Small intestine (tissue), 7 donors: Measurements from ENCODE around the gene ZNF747. TPM values are rescaled to one million over a fixed set of nuclear protein-coding genes. Genes with fewer than 3 reads are reported as not detected.

Experiments used
- DNase-seq, 2 donors: peaks; one replicate each; pipeline versions ENCODE4 v3.0.0 to v3.0.0-alpha.2; 2013
- FAIRE-seq: peaks from 2 replicates; lab custom pipeline; 2012; peaks lifted over from hg19 to GRCh38; lab: Jason Lieb, UNC
- H3K27ac ChIP-seq, 3 donors: one replicate each; pipeline ENCODE4 v1.5.1; 2013; ENCODE audit warnings: low read length in 2 of 3, mild to moderate bottlenecking in 2 of 3, control low read depth in 1 of 3, inconsistent platforms in 1 of 3, low read depth in 1 of 3, moderate library complexity in 1 of 3
- H3K27me3 ChIP-seq, 3 donors: one replicate each; pipeline ENCODE4 v1.6.1; 2013; ENCODE audit warnings: low read length in 3 of 3, inconsistent platforms in 1 of 3; ENCODE audit not compliant: control insufficient read depth in 3 of 3, insufficient read depth in 3 of 3
- H3K36me3 ChIP-seq, 3 donors: one replicate each; pipeline ENCODE4 v1.6.1; 2013; ENCODE audit warnings: low read length in 3 of 3, inconsistent platforms in 1 of 3, low read depth in 1 of 3, mild to moderate bottlenecking in 1 of 3, moderate library complexity in 1 of 3; ENCODE audit not compliant: control insufficient read depth in 3 of 3, insufficient read depth in 2 of 3
- H3K4me1 ChIP-seq, 3 donors: one replicate each; pipeline ENCODE4 v1.6.1; 2013; ENCODE audit warnings: low read length in 2 of 3, inconsistent platforms in 1 of 3, low read depth in 1 of 3, mild to moderate bottlenecking in 1 of 3, moderate library complexity in 1 of 3; ENCODE audit not compliant: control insufficient read depth in 3 of 3, insufficient read depth in 2 of 3
- H3K4me3 ChIP-seq, 3 donors: one replicate each; pipeline ENCODE4 v1.5.1; 2013; ENCODE audit warnings: low read length in 3 of 3, control low read depth in 1 of 3, inconsistent platforms in 1 of 3, low read depth in 1 of 3, mild to moderate bottlenecking in 1 of 3, moderate library complexity in 1 of 3
- H3K9me3 ChIP-seq, 2 donors: one replicate each; pipeline ENCODE4 v1.6.1; 2013; ENCODE audit warnings: low read depth in 1 of 2, low read length in 1 of 2; ENCODE audit not compliant: control insufficient read depth in 2 of 2, insufficient read depth in 1 of 2
- WGBS, 3 donors: extraction: QIAGEN DNeasy Blood & Tissue Kit; methylation state at CpG; one replicate each; pipeline ENCODE4 v1.1.7; 2013; 5-methylcytosine and 5-hydroxymethylcytosine counted together
- polyA plus RNA-seq, 4 donors: library from polyadenylated mRNA; stranded (reverse) in 3 of 4; unstranded in 1 of 4; fragments of 200-250 nt in 3 of 4; fragments of 120-200 nt in 1 of 4; gene quantifications; one replicate each; pipeline versions ENCODE4 v1.2.1 to v1.2.3, GENCODE V29; 2013
- donor health status: healthy with polysubstance abuse.
- donor health status: control.
- donor health status: control.
- donor health status: Bipolar disorder and iron deficiency.
- donor health status: healthy.

Gene ZNF747
- polyA plus RNA-seq, 4 donors: 7.6 to 10.6 (median 8.8) TPM

DNA sequence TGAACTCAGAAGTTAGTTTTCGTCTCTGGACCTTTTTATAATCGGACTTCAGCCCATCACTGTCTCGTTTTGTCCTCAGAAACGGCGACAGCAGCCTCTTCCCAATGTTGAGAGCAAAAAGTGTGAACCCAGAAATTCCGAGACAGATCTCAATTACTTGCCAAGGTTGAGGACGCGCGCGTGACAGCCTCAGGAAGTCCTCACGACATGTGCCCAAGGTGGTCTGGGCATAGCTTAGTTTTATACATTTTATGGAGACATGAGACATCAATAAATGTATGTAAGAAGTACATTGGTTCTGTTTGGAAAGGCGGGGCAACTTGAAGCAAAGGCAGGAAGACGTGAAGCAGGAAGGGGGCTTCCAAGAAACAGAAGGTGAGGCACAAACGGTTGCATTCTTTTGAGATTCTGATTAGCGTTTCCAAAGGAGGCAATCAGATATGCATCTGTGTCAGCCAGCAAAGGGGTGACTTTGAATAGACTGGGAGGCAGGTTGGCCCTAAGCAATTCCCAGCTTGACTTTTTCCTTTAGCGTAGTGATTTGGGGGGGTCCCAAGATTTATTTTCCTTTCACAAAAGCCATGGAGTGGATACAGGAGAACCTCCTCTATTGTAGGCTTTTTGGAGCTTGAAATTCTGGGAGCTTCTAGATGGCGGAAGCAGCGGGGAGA, 583 bp upstream of the ZNF747 start:
- FAIRE-seq (no peak), DNase-seq (no peak)
- Histone ChIP-seq H3K36me3 (peaks cover 0 to 35% (median 3%) of the 10 kb centered on the region in 3 donors), H3K4me1 (peaks cover 0 to 49% (median 0%) of the 10 kb centered on the region in 3 donors), H3K27ac (peak overlapping the region; percentile 77 to 96 (median 90)), H3K4me3 (peak overlapping the region; percentile 71 to 85 (median 78)), H3K9me3 (no peaks in the 10 kb centered on the region), H3K27me3 (no peaks in the 10 kb centered on the region)
- WGBS, 3 donors: 3 to 4% (median 3%) methylated on average over 18 of the region's 18 CpGs

- no peaks in the 10 kb centered on the region for H3K27me3 ChIP-seq
- 3 to 12% (median 4%) methylated on average over 25 to 29 of the region's 29 CpGs for WGBS, 3 donors
- FAIRE-seq: no peak
- H3K9me3 ChIP-seq: no peaks in the 10 kb centered on the region
- DNase-seq: peak; percentile 48 to 50
- peaks cover 0 to 37% (median 3%) of the 10 kb centered on the region in 3 donors for H3K36me3 ChIP-seq
- H3K4me1 ChIP-seq: peaks cover 0 to 48% (median 0%) of the 10 kb centered on the region in 3 donors
- H3K27ac ChIP-seq: peak overlapping the region; percentile 77 to 96 (median 90)
- peak overlapping the region; percentile 71 to 85 (median 78) for H3K4me3 ChIP-seq
Observed at GRCh38 chr16:30533748-30534367, 800 bp downstream of the ZNF747 start.

DNA sequence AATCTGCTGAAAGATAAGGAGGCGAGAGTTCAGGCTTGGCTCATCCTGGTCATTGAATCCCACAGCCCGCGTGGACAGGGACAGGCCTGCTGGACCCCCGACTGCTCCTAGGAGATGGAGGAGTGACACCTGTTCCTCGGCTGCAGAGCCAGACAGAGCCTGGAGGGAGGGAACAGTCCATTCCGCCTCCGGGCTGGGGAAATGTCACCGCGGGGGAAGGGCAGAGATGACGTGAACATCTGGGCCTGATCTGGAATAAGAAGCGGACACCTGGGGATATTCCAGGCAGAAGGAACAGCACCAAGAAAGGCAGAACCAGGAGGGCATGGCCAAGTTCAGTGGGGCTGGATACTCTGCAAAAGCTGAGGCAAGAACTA, 1.5 kb downstream of the ZNF747 start:
- Histone ChIP-seq H3K27me3 (no peaks in the 10 kb centered on the region), H3K4me1 (peaks cover 0 to 51% (median 0%) of the 10 kb centered on the region in 3 donors), H3K4me3 (peak overlapping the region in 2 of 3 donors; percentile 71 to 78), H3K36me3 (peaks cover 0 to 37% (median 3%) of the 10 kb centered on the region in 3 donors), H3K9me3 (no peaks in the 10 kb centered on the region), H3K27ac (peak overlapping the region in 2 of 3 donors; percentile 77 to 90)
- FAIRE-seq (no peak), DNase-seq (peak; percentile 45 to 72)
- 42 to 61% (median 45%) methylated on average over 11 of the region's 11 CpGs for WGBS, 3 donors

DNA sequence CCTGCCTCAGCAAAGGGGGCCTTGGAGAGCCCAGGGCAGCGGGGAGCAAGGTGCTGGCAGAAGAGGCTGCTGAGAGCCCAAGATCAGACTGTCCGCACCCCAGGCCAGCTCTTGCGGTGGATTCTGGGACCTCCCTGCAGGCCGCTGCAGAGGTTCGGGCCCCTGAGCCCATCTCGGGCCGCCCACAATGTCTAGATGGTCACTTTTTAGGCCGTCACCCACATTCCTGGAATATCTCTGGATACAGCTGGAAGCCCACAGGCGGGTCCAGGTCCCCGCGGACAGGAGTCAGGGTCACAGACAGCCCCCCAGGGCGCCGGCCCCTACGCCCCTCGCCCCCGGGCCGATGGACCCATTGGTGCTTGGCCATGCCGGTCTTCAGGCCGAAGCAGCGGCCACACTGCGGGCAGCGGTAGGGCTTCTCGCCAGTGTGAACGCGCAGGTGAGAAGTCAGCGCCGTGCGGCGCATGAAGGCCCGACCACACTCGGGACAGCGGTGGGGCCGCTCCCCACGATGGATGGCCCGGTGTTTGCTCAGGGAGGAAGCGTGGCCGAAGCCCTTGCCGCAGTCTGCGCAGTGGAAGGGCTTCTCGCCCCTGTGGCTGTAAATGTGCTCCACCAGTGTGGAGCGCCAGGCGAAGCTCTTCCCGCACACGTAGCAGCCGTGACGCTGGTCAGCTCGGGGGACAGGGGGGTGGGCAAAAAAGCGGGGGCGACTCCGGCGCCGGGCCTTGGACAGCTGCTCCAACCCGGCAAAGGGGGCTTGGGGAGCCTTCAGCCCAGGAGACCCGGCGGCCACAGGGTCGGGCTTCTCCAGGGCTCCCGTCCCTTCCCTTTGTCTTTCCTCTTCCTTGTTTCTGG, 2.1 kb downstream of the ZNF747 start:
- Histone ChIP-seq H3K4me1 (peaks cover 0 to 57% (median 4%) of the 10 kb centered on the region in 3 donors), H3K9me3 (no peaks in the 10 kb centered on the region), H3K27me3 (no peaks in the 10 kb centered on the region), H3K27ac (peak overlapping the region in 1 of 3 donors; percentile 90), H3K4me3 (peak overlapping the region in 1 of 3 donors; percentile 71), H3K36me3 (peaks cover 0 to 37% (median 3%) of the 10 kb centered on the region in 3 donors)
- WGBS, 3 donors: 93 to 96% (median 94%) methylated on average over 46 to 57 of the region's 57 CpGs
- no peak for FAIRE-seq
- no peak for DNase-seq

GRCh38 chr16:30530163-30531037, 4.3 kb downstream of the ZNF747 start:
- no peaks in the 10 kb centered on the region for H3K9me3 ChIP-seq
- 60 to 68% (median 67%) methylated on average over 13 of the region's 13 CpGs for WGBS, 3 donors
- no peak overlapping the region for H3K4me3 ChIP-seq
- peak overlapping the region in 1 of 3 donors; percentile 42 for H3K27ac ChIP-seq
- H3K36me3 ChIP-seq: peaks cover 0 to 38% (median 3%) of the 10 kb centered on the region in 3 donors
- DNase-seq (no peak), FAIRE-seq (no peak)
- H3K4me1 ChIP-seq: peaks cover 2 to 54% (median 4%) of the 10 kb centered on the region in 3 donors
- H3K27me3 ChIP-seq: no peaks in the 10 kb centered on the region

- peaks cover 2 to 59% (median 4%) of the 10 kb centered on the region in 3 donors for H3K4me1 ChIP-seq
- WGBS, 3 donors: 58 to 77% (median 63%) methylated on average over 4 of the region's 4 CpGs
- no peak for FAIRE-seq
Observed at GRCh38 chr16:30528799-30529457, 5.7 kb downstream of the ZNF747 start.

GRCh38 chr16:30527635-30528178, 7.0 kb downstream of the ZNF747 start:
- WGBS, 3 donors: 5 to 11% (median 9%) methylated on average over 14 of the region's 14 CpGs

More at GRCh38 chr16:30528799-30529457, 5.7 kb downstream of the ZNF747 start:
- DNase-seq: no peak
- no peak overlapping the region for H3K27ac ChIP-seq
- peaks cover 0 to 4% of the 10 kb centered on the region in 2 donors for H3K9me3 ChIP-seq
- peaks cover 0 to 52% (median 3%) of the 10 kb centered on the region in 3 donors for H3K36me3 ChIP-seq
- no peaks in the 10 kb centered on the region for H3K27me3 ChIP-seq
- no peak overlapping the region for H3K4me3 ChIP-seq

More at GRCh38 chr16:30527635-30528178, 7.0 kb downstream of the ZNF747 start:
- peaks cover 0 to 53% (median 3%) of the 10 kb centered on the region in 3 donors for H3K36me3 ChIP-seq
- no peak for FAIRE-seq
- H3K27ac ChIP-seq: peak overlapping the region; percentile 66 to 100 (median 81)
- peak overlapping the region in 2 of 3 donors; percentile 4 to 95 for H3K4me3 ChIP-seq
- DNase-seq: no peak
- H3K9me3 ChIP-seq: peaks cover 0 to 4% of the 10 kb centered on the region in 2 donors
- no peaks in the 10 kb centered on the region for H3K27me3 ChIP-seq
- H3K4me1 ChIP-seq: peaks cover 4 to 59% (median 5%) of the 10 kb centered on the region in 3 donors
